ENCODE results near the gene FHL2.

FHL2 gene

GRCh38 chr2:105410554-105410953 is 11.7 kb upstream of the FHL2 start:
- Histone ChIP-seq H3K18ac (ENCODE audit: low read depth in 1 of 2, low read length in 2 of 2) (no peak overlapping the region), H2BK15ac (ENCODE audit: low read depth, poor library complexity, severe bottlenecking) (no peak overlapping the region), H4K91ac (ENCODE audit: low read length) (no peak overlapping the region), H3K27ac (ENCODE audit: low read length, poor library complexity, severe bottlenecking) (no peak overlapping the region), H3K9ac (ENCODE audit: low read length) (no peak overlapping the region), H3K79me1 (replicated peaks; ENCODE audit: low read length, poor library complexity, severe bottlenecking) (no peaks in the 10 kb centered on the region), H2BK120ac (ENCODE audit: low read depth, low read length) (no peak overlapping the region), H3K27me3 (ENCODE audit: control insufficient read depth in 1 of 2, insufficient read depth in 1 of 2, low read length in 2 of 2) (peaks cover 0 to 24% of the 10 kb centered on the region in 2 experiments), H2BK12ac (ENCODE audit: low read length in 2 of 2) (peak overlapping the region in 1 of 2 experiments; percentile 38), H2AFZ (ENCODE audit: low read depth, low read length) (no peak overlapping the region), H3K14ac (ENCODE audit: low read length in 2 of 2) (no peak overlapping the region), H3K4me3 (ENCODE audit: insufficient read depth in 1 of 2, low read depth in 1 of 2, low read length in 2 of 2) (no peak overlapping the region), H2AK5ac (ENCODE audit: low read length, severe bottlenecking) (no peak overlapping the region), H4K8ac (ENCODE audit: low read length) (no peak overlapping the region), H3K9me3 (ENCODE audit: control insufficient read depth, low read length) (no peaks in the 10 kb centered on the region), H3K4ac (ENCODE audit: low read depth in 1 of 2, low read length in 2 of 2) (no peak overlapping the region), H3K23ac (ENCODE audit: low read length in 2 of 2) (no peak overlapping the region), H2BK5ac (ENCODE audit: low read depth, low read length, poor library complexity, severe bottlenecking) (no peak overlapping the region), H3K4me1 (ENCODE audit: control insufficient read depth, insufficient read depth, low read depth, low read length) (peaks cover 10% of the 10 kb centered on the region), H3K4me2 (ENCODE audit: low read length, poor library complexity, severe bottlenecking) (no peak overlapping the region), H3K36me3 (ENCODE audit: control insufficient read depth in 1 of 2, insufficient read depth in 2 of 2, low read depth in 1 of 2, low read length in 2 of 2) (no peaks in the 10 kb centered on the region)
- no peak for DNase-seq
- WGBS: 97% methylated on average over 4 of the region's 4 CpGs

DNA sequence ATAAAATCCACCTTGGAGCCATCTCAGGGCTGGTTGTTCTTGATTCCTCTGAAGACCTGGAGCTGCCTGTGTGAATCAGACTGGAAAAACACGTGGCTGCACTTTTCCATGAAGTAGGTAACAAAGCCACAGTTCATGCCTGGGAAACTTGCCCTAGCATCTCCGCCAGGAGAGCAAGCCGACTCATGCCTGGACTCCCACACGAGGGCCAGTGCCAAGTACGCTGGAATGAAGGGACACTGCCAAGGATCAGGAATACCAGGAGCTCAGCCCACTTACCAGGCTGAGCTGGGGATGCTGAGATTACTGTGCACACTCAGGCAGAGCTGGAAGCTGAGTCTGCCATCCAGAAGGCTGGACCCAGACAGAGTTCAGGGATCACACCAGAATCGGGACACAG is 10.9 kb upstream of the FHL2 start:
- Histone ChIP-seq H3K4ac (ENCODE audit: low read depth in 1 of 2, low read length in 2 of 2) (no peak overlapping the region), H3K9me3 (ENCODE audit: control insufficient read depth, low read length) (no peaks in the 10 kb centered on the region), H2BK12ac (ENCODE audit: low read length in 2 of 2) (peak overlapping the region; percentile 38 to 88), H3K9ac (ENCODE audit: low read length) (no peak overlapping the region), H2BK120ac (ENCODE audit: low read depth, low read length) (no peak overlapping the region), H3K4me3 (ENCODE audit: insufficient read depth in 1 of 2, low read depth in 1 of 2, low read length in 2 of 2) (no peak overlapping the region), H4K91ac (ENCODE audit: low read length) (peak overlapping the region; percentile 4), H3K4me2 (ENCODE audit: low read length, poor library complexity, severe bottlenecking) (no peak overlapping the region), H3K23ac (ENCODE audit: low read length in 2 of 2) (no peak overlapping the region), H3K79me1 (replicated peaks; ENCODE audit: low read length, poor library complexity, severe bottlenecking) (no peaks in the 10 kb centered on the region), H2BK15ac (ENCODE audit: low read depth, poor library complexity, severe bottlenecking) (no peak overlapping the region), H3K36me3 (ENCODE audit: control insufficient read depth in 1 of 2, insufficient read depth in 2 of 2, low read depth in 1 of 2, low read length in 2 of 2) (no peaks in the 10 kb centered on the region), H2BK5ac (ENCODE audit: low read depth, low read length, poor library complexity, severe bottlenecking) (peak overlapping the region; percentile 11), H3K18ac (ENCODE audit: low read depth in 1 of 2, low read length in 2 of 2) (peak overlapping the region; percentile 8 to 72), H3K14ac (ENCODE audit: low read length in 2 of 2) (peak overlapping the region in 1 of 2 experiments; percentile 88), H2AK5ac (ENCODE audit: low read length, severe bottlenecking) (peak overlapping the region; percentile 9), H4K8ac (ENCODE audit: low read length) (no peak overlapping the region), H3K27me3 (ENCODE audit: control insufficient read depth in 1 of 2, insufficient read depth in 1 of 2, low read length in 2 of 2) (peaks cover 0 to 17% of the 10 kb centered on the region in 2 experiments), H2AFZ (ENCODE audit: low read depth, low read length) (no peak overlapping the region), H3K27ac (ENCODE audit: low read length, poor library complexity, severe bottlenecking) (no peak overlapping the region), H3K4me1 (ENCODE audit: control insufficient read depth, insufficient read depth, low read depth, low read length) (peaks cover 10% of the 10 kb centered on the region)
- WGBS: 91% methylated on average over 6 of the region's 6 CpGs
- DNase-seq: no peak

GRCh38 chr2:105407946-105408743 is 9.3 kb upstream of the FHL2 start:
- no peak overlapping the region for H3K23ac ChIP-seq (ENCODE audit: low read length in 2 of 2)
- no peaks in the 10 kb centered on the region for H3K79me1 ChIP-seq (replicated peaks; ENCODE audit: low read length, poor library complexity, severe bottlenecking)
- no peak overlapping the region for H3K4me3 ChIP-seq (ENCODE audit: insufficient read depth in 1 of 2, low read depth in 1 of 2, low read length in 2 of 2)
- H4K8ac ChIP-seq (ENCODE audit: low read length): no peak overlapping the region
- DNase-seq: no peak
- H2BK15ac ChIP-seq (ENCODE audit: low read depth, poor library complexity, severe bottlenecking): no peak overlapping the region
- H3K18ac ChIP-seq (ENCODE audit: low read depth in 1 of 2, low read length in 2 of 2): no peak overlapping the region
- H2BK120ac ChIP-seq (ENCODE audit: low read depth, low read length): no peak overlapping the region
- H4K91ac ChIP-seq (ENCODE audit: low read length): no peak overlapping the region
- H3K27ac ChIP-seq (ENCODE audit: low read length, poor library complexity, severe bottlenecking): no peak overlapping the region
- H3K9me3 ChIP-seq (ENCODE audit: control insufficient read depth, low read length): no peaks in the 10 kb centered on the region
- H3K36me3 ChIP-seq (ENCODE audit: control insufficient read depth in 1 of 2, insufficient read depth in 2 of 2, low read depth in 1 of 2, low read length in 2 of 2): no peaks in the 10 kb centered on the region
- H3K4ac ChIP-seq (ENCODE audit: low read depth in 1 of 2, low read length in 2 of 2): no peak overlapping the region
- H2AFZ ChIP-seq (ENCODE audit: low read depth, low read length): no peak overlapping the region
- no peak overlapping the region for H3K14ac ChIP-seq (ENCODE audit: low read length in 2 of 2)
- H3K9ac ChIP-seq (ENCODE audit: low read length): no peak overlapping the region
- peak overlapping the region; percentile 31 for H2AK5ac ChIP-seq (ENCODE audit: low read length, severe bottlenecking)
- WGBS: 99% methylated on average over 5 of the region's 7 CpGs
- H2BK5ac ChIP-seq (ENCODE audit: low read depth, low read length, poor library complexity, severe bottlenecking): no peak overlapping the region
- peaks cover 18% of the 10 kb centered on the region for H3K4me1 ChIP-seq (ENCODE audit: control insufficient read depth, insufficient read depth, low read depth, low read length)
- H3K4me2 ChIP-seq (ENCODE audit: low read length, poor library complexity, severe bottlenecking): no peak overlapping the region
- H2BK12ac ChIP-seq (ENCODE audit: low read length in 2 of 2): peak overlapping the region in 1 of 2 experiments; percentile 24
- peaks cover 0 to 9% of the 10 kb centered on the region in 2 experiments for H3K27me3 ChIP-seq (ENCODE audit: control insufficient read depth in 1 of 2, insufficient read depth in 1 of 2, low read length in 2 of 2)

- H4K8ac ChIP-seq (ENCODE audit: low read length): no peak overlapping the region
- H3K9me3 ChIP-seq (ENCODE audit: control insufficient read depth, low read length): no peaks in the 10 kb centered on the region
- no peaks in the 10 kb centered on the region for H3K36me3 ChIP-seq (ENCODE audit: control insufficient read depth in 1 of 2, insufficient read depth in 2 of 2, low read depth in 1 of 2, low read length in 2 of 2)
- H3K4me2 ChIP-seq (ENCODE audit: low read length, poor library complexity, severe bottlenecking): no peak overlapping the region
- no peak overlapping the region for H3K14ac ChIP-seq (ENCODE audit: low read length in 2 of 2)
- H3K23ac ChIP-seq (ENCODE audit: low read length in 2 of 2): no peak overlapping the region
- no peak overlapping the region for H2AFZ ChIP-seq (ENCODE audit: low read depth, low read length)
- no peak overlapping the region for H2BK120ac ChIP-seq (ENCODE audit: low read depth, low read length)
- H2BK15ac ChIP-seq (ENCODE audit: low read depth, poor library complexity, severe bottlenecking): no peak overlapping the region
- H3K4ac ChIP-seq (ENCODE audit: low read depth in 1 of 2, low read length in 2 of 2): peak overlapping the region in 1 of 2 experiments; percentile 15
- peaks cover 16% of the 10 kb centered on the region for H3K4me1 ChIP-seq (ENCODE audit: control insufficient read depth, insufficient read depth, low read depth, low read length)
- H3K18ac ChIP-seq (ENCODE audit: low read depth in 1 of 2, low read length in 2 of 2): peak overlapping the region in 1 of 2 experiments; percentile 77
- H4K91ac ChIP-seq (ENCODE audit: low read length): no peak overlapping the region
- peak overlapping the region; percentile 87 for H2AK5ac ChIP-seq (ENCODE audit: low read length, severe bottlenecking)
- H3K27ac ChIP-seq (ENCODE audit: low read length, poor library complexity, severe bottlenecking): peak overlapping the region; percentile 97
- 45% methylated on average over 5 of the region's 5 CpGs for WGBS
- H3K79me1 ChIP-seq (replicated peaks; ENCODE audit: low read length, poor library complexity, severe bottlenecking): no peaks in the 10 kb centered on the region
- no peak overlapping the region for H3K4me3 ChIP-seq (ENCODE audit: insufficient read depth in 1 of 2, low read depth in 1 of 2, low read length in 2 of 2)
- peak overlapping the region; percentile 58 for H2BK5ac ChIP-seq (ENCODE audit: low read depth, low read length, poor library complexity, severe bottlenecking)
- peak overlapping the region in 1 of 2 experiments; percentile 9 for H2BK12ac ChIP-seq (ENCODE audit: low read length in 2 of 2)
- peak; percentile 71 for DNase-seq
- H3K27me3 ChIP-seq (ENCODE audit: control insufficient read depth in 1 of 2, insufficient read depth in 1 of 2, low read length in 2 of 2): no peaks in the 10 kb centered on the region
- no peak overlapping the region for H3K9ac ChIP-seq (ENCODE audit: low read length)
Observed at GRCh38 chr2:105406221-105406620, 7.4 kb upstream of the FHL2 start.
